Nephron progenitor cell (in vitro differentiated cells): ENCODE measurements around the gene ST6GALNAC2.

Experiments used
- DNase-seq: peaks from one replicate; pipeline ENCODE4 v3.0.0; 2021
- H3K27ac Mint-ChIP-seq: 2 replicates; pipeline ENCODE4 v1.8.0; 2021; ENCODE audit warnings: mild to moderate bottlenecking, moderate library complexity, mixed read lengths
- H3K27me3 Mint-ChIP-seq: 2 replicates; pipeline ENCODE4 v1.8.0; 2021; ENCODE audit warnings: mild to moderate bottlenecking, low read depth, mixed read lengths; ENCODE audit not compliant: poor library complexity
- H3K36me3 Mint-ChIP-seq: 2 replicates; pipeline ENCODE4 v1.8.0; 2021; ENCODE audit warnings: low read depth, mixed read lengths
- H3K4me1 Mint-ChIP-seq: 2 replicates; pipeline ENCODE4 v1.8.0; 2021; ENCODE audit warnings: mixed read lengths
- H3K4me3 Mint-ChIP-seq: 2 replicates; pipeline ENCODE4 v1.8.0; 2021; ENCODE audit warnings: mild to moderate bottlenecking, moderate library complexity, mixed read lengths
- H3K9me3 Mint-ChIP-seq: 2 replicates; pipeline ENCODE4 v1.8.0; 2021; ENCODE audit warnings: mild to moderate bottlenecking, moderate library complexity, mixed read lengths
- TF ChIP-seq, protein P1 (sequence below): fragments of 200-600 bp; sonication (generic); IDR thresholded peaks from 2 replicates; pipeline ENCODE4 v1.5.0; 2021; ENCODE audit warnings: antibody characterized with exemption

ST6GALNAC2 gene

DNA sequence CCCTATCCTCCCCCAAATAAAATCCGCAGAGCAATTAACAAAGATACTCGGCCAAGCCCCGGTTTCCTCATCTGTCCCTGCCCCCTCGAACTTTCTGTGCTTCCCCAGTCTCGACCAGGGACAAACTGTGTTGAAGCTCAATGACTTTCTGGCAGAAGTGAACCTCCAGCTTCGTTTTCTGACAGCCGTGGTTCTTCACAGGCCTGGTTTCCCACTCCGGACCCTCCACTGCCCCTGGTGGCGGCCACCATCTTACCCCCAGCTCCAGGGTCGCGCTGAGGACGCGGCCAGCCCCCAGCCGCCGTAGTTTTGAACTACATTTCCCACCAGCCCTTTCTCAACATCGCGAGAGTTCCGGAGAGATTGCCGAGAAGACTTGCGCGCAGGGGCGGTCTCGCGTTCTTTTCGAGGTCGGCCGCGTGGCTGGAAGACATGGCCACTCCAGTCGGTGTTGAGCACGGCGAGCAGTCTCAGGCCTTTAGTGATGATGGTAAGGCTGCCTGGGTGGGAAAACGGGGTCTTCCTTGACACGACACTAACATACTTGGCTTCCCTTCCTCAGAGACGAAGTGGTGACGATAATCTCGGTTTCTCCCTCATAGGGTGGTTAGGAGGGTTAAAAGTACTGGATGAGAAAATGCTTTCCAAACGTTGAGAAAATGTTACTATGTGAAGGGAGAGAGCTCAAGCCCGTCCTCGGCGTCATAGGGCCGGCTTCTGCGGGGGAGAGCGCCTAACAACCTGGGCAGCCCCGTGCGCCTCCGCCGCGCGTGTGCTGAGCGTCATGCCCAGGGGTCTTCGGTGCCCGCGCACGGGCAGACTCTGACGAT lies 28.1 kb downstream of the ST6GALNAC2 start:
- DNase-seq, result peak; percentile 95
- TF ChIP-seq, protein P1, sequence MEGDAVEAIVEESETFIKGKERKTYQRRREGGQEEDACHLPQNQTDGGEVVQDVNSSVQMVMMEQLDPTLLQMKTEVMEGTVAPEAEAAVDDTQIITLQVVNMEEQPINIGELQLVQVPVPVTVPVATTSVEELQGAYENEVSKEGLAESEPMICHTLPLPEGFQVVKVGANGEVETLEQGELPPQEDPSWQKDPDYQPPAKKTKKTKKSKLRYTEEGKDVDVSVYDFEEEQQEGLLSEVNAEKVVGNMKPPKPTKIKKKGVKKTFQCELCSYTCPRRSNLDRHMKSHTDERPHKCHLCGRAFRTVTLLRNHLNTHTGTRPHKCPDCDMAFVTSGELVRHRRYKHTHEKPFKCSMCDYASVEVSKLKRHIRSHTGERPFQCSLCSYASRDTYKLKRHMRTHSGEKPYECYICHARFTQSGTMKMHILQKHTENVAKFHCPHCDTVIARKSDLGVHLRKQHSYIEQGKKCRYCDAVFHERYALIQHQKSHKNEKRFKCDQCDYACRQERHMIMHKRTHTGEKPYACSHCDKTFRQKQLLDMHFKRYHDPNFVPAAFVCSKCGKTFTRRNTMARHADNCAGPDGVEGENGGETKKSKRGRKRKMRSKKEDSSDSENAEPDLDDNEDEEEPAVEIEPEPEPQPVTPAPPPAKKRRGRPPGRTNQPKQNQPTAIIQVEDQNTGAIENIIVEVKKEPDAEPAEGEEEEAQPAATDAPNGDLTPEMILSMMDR, result peak; percentile 70
- Mint-ChIP-seq H3K4me1 (peaks cover 54% of the 10 kb centered on the region), H3K27me3 (peaks cover 9% of the 10 kb centered on the region), H3K4me3 (peak overlapping the region; percentile 99), H3K36me3 (peaks cover 28% of the 10 kb centered on the region), H3K9me3 (peaks cover 4% of the 10 kb centered on the region), H3K27ac (peak overlapping the region; percentile 99)

DNA sequence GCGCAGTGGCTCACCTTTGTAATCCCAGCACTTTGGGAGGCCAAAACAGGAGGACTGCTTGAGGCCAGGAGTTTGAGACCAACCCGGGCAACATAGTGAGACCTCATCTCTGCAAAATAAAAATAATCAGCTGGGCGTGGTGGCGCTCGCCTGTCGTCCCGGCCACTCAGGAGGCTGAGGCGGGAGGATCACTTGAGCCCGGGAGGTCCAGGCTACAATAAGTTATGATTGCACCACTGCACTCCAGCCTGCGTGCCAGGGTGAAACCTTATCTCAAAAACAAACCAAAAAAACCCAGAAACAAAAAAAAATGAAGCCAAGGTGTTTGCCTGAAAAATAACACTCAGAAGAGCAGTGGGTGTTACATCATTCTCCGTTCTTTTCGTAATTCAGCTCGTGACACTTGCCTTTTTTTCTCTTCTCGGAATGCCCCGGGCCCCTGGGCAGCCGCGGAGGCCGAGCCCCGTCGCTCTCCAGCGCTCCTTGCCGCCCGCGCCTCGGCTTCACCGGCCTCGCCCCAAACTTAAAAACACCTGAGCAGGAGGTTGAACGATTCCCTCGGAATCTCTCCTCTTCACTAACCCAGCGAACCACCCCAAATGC lies 28.8 kb downstream of the ST6GALNAC2 start:
- Mint-ChIP-seq H3K27ac (no peak overlapping the region), H3K9me3 (peaks cover 4% of the 10 kb centered on the region), H3K4me1 (peaks cover 52% of the 10 kb centered on the region), H3K4me3 (peak overlapping the region; percentile 99), H3K27me3 (peaks cover 9% of the 10 kb centered on the region), H3K36me3 (peaks cover 24% of the 10 kb centered on the region)
- TF ChIP-seq, protein P1, result no peak
- no peak for DNase-seq

DNA sequence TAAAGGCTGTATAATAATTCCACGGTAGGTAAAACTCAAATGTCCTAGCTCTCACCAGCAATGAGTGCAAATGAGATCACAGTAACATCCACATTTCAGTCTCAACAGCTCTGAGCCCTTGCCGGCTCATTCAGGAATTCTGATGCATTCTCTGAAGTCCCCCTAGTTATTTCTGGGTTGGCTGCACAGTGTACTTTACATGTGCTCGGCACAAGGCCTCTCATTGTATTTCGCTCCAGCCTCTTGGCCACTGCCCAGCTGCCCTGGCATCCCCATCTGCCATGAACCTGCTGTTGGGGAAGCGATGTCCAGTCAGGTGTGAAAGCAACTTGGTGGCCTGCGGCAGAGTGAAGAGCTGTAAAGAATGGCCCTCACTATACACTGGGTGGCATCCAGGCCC lies 31.5 kb downstream of the ST6GALNAC2 start:
- Mint-ChIP-seq H3K9me3 (peaks cover 4% of the 10 kb centered on the region), H3K4me3 (no peak overlapping the region), H3K27ac (no peak overlapping the region), H3K4me1 (peaks cover 36% of the 10 kb centered on the region), H3K36me3 (peaks cover 7% of the 10 kb centered on the region), H3K27me3 (peaks cover 13% of the 10 kb centered on the region)
- DNase-seq, result no peak
- TF ChIP-seq, protein P1, result no peak

DNA sequence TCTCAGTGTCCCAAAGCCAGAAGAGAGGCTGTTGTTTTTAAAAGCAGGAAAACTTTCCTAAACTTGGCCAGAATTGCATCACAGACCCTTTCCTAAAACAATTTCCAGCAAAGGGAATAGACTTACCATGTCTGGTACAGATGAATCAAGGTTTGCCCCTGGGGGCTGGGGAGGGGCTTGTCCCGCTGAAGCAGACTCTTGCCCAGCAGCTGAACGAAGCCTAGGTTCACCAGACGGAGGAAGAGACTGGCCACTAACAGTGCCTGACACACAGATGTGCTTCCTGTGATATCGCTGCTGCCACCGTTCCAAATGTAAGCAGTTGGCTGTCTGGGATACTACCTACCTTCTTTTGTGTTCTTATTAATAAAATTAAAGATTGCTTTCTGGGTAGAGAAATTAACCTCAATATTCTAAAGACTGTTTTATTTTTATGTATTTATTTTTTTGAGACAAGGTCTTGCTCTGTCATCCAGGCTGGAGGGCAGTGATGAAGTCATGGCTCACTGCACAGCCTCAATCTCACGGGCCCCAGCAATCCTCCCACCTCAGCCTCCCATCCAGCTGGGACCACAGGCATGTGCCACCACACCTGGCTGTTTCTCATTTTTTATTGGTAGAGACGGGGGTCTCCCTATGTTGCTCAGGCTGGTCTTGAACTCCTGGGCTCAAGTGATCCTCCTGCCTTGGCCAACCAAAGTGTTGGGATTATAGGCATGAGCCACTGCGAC lies 32.3 kb downstream of the ST6GALNAC2 start:
- H3K36me3 Mint-ChIP-seq, result no peaks in the 10 kb centered on the region
- no peak overlapping the region for H3K4me3 Mint-ChIP-seq
- no peak overlapping the region for H3K27ac Mint-ChIP-seq
- DNase-seq, result no peak
- H3K9me3 Mint-ChIP-seq, result peaks cover 4% of the 10 kb centered on the region
- peaks cover 28% of the 10 kb centered on the region for H3K4me1 Mint-ChIP-seq
- TF ChIP-seq, protein P1, result no peak
- H3K27me3 Mint-ChIP-seq, result peaks cover 13% of the 10 kb centered on the region

DNA sequence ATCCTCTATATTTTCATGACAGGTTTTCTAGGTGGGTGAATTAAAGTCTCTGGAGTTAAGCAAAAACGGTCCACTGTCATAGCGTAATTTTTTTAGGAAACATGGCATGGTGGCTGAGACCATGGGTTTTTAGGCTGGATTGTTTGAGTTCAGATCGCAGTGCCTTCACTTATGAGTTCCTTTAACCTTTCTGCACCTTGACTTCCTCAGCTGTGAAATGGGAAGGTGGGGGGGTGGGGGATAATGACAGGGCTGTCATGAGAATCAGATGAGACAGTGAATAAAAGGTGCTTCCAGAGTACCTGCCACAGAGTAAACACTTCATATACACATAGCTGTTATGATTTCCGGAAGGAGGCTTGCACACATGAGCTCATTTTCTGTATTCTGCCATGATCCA lies 34.0 kb downstream of the ST6GALNAC2 start:
- no peak overlapping the region for H3K27ac Mint-ChIP-seq
- peaks cover 15% of the 10 kb centered on the region for H3K27me3 Mint-ChIP-seq
- H3K4me3 Mint-ChIP-seq, result no peak overlapping the region
- DNase-seq, result no peak
- H3K4me1 Mint-ChIP-seq, result peaks cover 13% of the 10 kb centered on the region
- H3K36me3 Mint-ChIP-seq, result no peaks in the 10 kb centered on the region
- TF ChIP-seq, protein P1, result no peak
- no peaks in the 10 kb centered on the region for H3K9me3 Mint-ChIP-seq
